HFFc6 (cell line): ENCODE measurements around the gene PPP1R3D. TPM values are rescaled to one million over a fixed set of nuclear protein-coding genes. Genes with fewer than 3 reads are reported as not detected.
A peak's percentile ranks its signal among the peaks of the same experiment; 100 is the strongest.
"Not testable (repeated sequence)": the region's sequence is repeated elsewhere in the genome, so short reads cannot be mapped to it uniquely, and the experiment has no call there.

Experiments
- DNase-seq: peaks from one replicate; pipeline ENCODE4 v3.0.0-alpha.2; 2018
- H3K27ac Mint-ChIP-seq: 2 replicates; pipeline ENCODE4 v1.8.0; 2020; ENCODE audit warnings: mild to moderate bottlenecking, mixed read lengths
- H3K27me3 Mint-ChIP-seq: 2 replicates; pipeline ENCODE4 v1.8.0; 2021; ENCODE audit warnings: mild to moderate bottlenecking, moderate library complexity, mixed read lengths; ENCODE audit not compliant: insufficient read depth
- H3K36me3 Mint-ChIP-seq: 2 replicates; pipeline ENCODE4 v1.8.0; 2021; ENCODE audit warnings: low read depth, mixed read lengths
- H3K4me1 Mint-ChIP-seq: 2 replicates; pipeline ENCODE4 v1.8.0; 2020; ENCODE audit warnings: low read depth, mixed read lengths
- H3K4me3 Mint-ChIP-seq: 2 replicates; pipeline ENCODE4 v1.8.0; 2020; ENCODE audit warnings: mild to moderate bottlenecking, moderate library complexity, mixed read lengths
- H3K9me3 Mint-ChIP-seq: 2 replicates; pipeline ENCODE4 v1.8.0; 2020; ENCODE audit warnings: mild to moderate bottlenecking, mixed read lengths
- CTCF ChIP-seq: fragments of 200-600 bp; sonication (generic); IDR thresholded peaks from 2 replicates; pipeline ENCODE4 v1.5.0; 2021; ENCODE audit warnings: antibody characterized with exemption, mild to moderate bottlenecking
- total RNA-seq, 6 experiments: library from RNA; stranded (reverse); fragmentation: NEBNext Ultra II Directional; extraction: Animal tissue kit (Norgen Biotek cat#: 25700); gene quantifications; 2 replicates in 1 of 6; 3 replicates in 5 of 6; pipeline ENCODE4 v1.2.3, GENCODE V29; 2021

PPP1R3D gene
- total RNA-seq, 6 experiments from 2014 or later, result 5.6 to 6.8 (median 6.2) TPM

- no peaks in the 10 kb centered on the region for H3K36me3 Mint-ChIP-seq
- H3K9me3 Mint-ChIP-seq, result no peaks in the 10 kb centered on the region
- no peak for DNase-seq
- no peaks in the 10 kb centered on the region for H3K27me3 Mint-ChIP-seq
- H3K27ac Mint-ChIP-seq, result no peak overlapping the region
- no peaks in the 10 kb centered on the region for H3K4me1 Mint-ChIP-seq
- H3K4me3 Mint-ChIP-seq, result no peak overlapping the region
- TF ChIP-seq CTCF, result no peak
These were observed 44.2 kb downstream of the PPP1R3D start for GRCh38 chr20:59895908-59896307.

- H3K4me3 Mint-ChIP-seq, result peak overlapping the region; percentile 15; the same call in 1 of the 2 replicates
- no peaks in the 10 kb centered on the region; the same call in 1 of the 2 replicates for H3K9me3 Mint-ChIP-seq
- no peak overlapping the region for H3K27ac Mint-ChIP-seq
- DNase-seq, result no peak
- no peaks in the 10 kb centered on the region; the same call in 1 of the 2 replicates for H3K27me3 Mint-ChIP-seq
- no peaks in the 10 kb centered on the region for H3K36me3 Mint-ChIP-seq
- TF ChIP-seq CTCF, result no peak
- H3K4me1 Mint-ChIP-seq, result no peaks in the 10 kb centered on the region
These were observed 48.5 kb downstream of the PPP1R3D start for GRCh38 chr20:59891581-59891980.

GRCh38 chr20:59890035-59890434 is 50.1 kb downstream of the PPP1R3D start:
- not testable (repeated sequence) for H3K4me1 Mint-ChIP-seq, H3K36me3 Mint-ChIP-seq, H3K27me3 Mint-ChIP-seq, H3K4me3 Mint-ChIP-seq, DNase-seq, H3K27ac Mint-ChIP-seq, H3K9me3 Mint-ChIP-seq

GRCh38 chr20:59888050-59888449 is 52.1 kb downstream of the PPP1R3D start:
- Mint-ChIP-seq H3K4me1 (no peaks in the 10 kb centered on the region), H3K9me3 (no peaks in the 10 kb centered on the region; the same call in 1 of the 2 replicates), H3K4me3 (no peak overlapping the region), H3K27ac (no peak overlapping the region), H3K27me3 (no peaks in the 10 kb centered on the region; the same call in 1 of the 2 replicates), H3K36me3 (no peaks in the 10 kb centered on the region)
- no peak for TF ChIP-seq CTCF
- no peak for DNase-seq

Other genes with a start within 250 kb of the PPP1R3D start
- gene SYCP2, start 6.7 kb downstream of the PPP1R3D start, total RNA-seq, result 1 to 10 TPM in 1 of 6 experiments, under 1 TPM in 5; 0.23 to 1.1 (median 0.56) TPM
- 10 to 100 TPM; 16.6 to 20.0 (median 18.6) TPM for gene FAM217B, start 84 bp upstream of the PPP1R3D start, total RNA-seq
- under 1 TPM in 2 of 6 experiments, not detected in 4; 0.17 to 0.27 TPM for gene CDH26, start 18.1 kb upstream of the PPP1R3D start, total RNA-seq